Stimulated activated CD4-positive, alpha-beta T cell treated with anti-CD3 and anti-CD28 coated beads, Interleukin-1b, Interleukin-23, amount 100 ng/mL, for 4 hours (primary cell): ENCODE data around the gene KCTD15.
A peak's percentile ranks its signal among the peaks of the same experiment; 100 is the strongest.

Experiments
- DNase-seq, 2 donors: peaks; one replicate each; pipeline ENCODE4 v3.0.0-alpha.2; 2020; ENCODE audit warnings: low read depth in 2 of 2

KCTD15 gene, protein sequence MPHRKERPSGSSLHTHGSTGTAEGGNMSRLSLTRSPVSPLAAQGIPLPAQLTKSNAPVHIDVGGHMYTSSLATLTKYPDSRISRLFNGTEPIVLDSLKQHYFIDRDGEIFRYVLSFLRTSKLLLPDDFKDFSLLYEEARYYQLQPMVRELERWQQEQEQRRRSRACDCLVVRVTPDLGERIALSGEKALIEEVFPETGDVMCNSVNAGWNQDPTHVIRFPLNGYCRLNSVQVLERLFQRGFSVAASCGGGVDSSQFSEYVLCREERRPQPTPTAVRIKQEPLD

GRCh38 chr19:33796164-33796875 is at the start of gene KCTD15:
Gene KCTD15, plus strand, starts transcription at chr19:33796870. Its CDS starts 3,585 bp downstream, at chr19:33800455.
- DNase-seq, result peak in 1 of 2 donors; percentile 45

- DNase-seq, result no peak
Measured at GRCh38 chr19:33747273-33747672, 49.4 kb upstream of the KCTD15 start.

DNA sequence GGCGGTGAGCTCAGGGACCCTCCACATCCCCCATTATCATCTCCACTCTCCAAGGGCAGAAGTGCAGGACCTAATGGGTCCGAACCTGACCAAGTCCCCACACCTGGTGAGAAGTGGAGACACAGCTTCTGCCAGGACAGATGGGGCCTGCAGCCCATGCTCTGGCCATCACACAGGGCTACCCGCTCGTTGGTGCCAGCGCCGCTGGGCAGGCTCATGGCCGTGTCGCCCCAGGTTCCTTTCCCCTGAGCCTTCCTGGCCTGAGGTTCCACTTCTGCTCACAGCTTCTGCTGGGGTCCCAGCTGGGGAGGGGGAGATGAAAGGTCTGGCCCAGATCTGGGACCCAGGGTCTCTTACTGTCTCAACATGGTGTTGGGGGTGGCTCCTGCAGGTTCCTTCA is 48.4 kb upstream of the KCTD15 start:
- DNase-seq, result no peak

GRCh38 chr19:33749016-33749415 is 47.7 kb upstream of the KCTD15 start:
- no peak for DNase-seq

GRCh38 chr19:33749619-33750175 is 47.0 kb upstream of the KCTD15 start:
- no peak for DNase-seq

DNA sequence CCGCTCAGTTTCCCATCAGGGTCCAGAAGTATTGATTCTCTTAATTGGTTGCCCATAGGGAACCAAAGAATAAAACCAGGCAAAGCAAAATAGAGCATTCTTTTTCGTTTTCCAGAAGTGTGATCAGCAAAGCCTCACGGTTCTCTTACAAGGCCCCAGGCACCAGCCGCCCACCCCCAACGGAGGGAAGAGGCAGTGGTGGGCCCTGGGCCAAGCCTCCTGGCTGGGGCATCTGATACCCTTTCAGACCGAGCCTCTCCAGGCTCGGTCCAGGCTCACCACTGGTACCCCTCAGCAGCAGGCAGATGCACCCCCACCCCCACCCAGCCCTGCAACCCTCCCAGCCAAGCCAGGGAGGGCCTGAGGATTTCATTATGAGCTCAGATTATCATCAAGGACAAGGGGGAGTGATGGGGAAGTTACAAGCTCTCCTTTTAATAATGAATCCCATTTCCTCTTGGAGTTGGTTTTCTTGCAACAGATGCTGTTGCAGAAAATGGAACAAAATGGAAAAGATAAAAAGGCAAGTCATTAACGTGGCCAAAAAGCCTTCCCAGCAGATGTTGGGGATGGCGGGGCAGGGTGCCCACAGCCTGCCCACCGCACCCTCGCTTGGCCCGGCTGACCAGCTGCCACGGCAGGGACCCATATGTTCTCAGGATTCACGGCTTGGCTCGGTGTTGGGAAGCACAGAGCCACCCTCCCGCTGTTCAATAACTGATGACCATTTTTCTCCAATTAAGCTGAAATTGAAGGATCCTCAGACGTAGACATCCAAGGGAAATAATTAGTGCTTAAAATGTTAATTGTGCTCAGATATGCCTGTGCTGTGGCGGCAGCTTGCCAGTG is 45.9 kb upstream of the KCTD15 start:
- DNase-seq, result no peak

- DNase-seq, result no peak
Measured at GRCh38 chr19:33751436-33751770, 45.3 kb upstream of the KCTD15 start.

DNA sequence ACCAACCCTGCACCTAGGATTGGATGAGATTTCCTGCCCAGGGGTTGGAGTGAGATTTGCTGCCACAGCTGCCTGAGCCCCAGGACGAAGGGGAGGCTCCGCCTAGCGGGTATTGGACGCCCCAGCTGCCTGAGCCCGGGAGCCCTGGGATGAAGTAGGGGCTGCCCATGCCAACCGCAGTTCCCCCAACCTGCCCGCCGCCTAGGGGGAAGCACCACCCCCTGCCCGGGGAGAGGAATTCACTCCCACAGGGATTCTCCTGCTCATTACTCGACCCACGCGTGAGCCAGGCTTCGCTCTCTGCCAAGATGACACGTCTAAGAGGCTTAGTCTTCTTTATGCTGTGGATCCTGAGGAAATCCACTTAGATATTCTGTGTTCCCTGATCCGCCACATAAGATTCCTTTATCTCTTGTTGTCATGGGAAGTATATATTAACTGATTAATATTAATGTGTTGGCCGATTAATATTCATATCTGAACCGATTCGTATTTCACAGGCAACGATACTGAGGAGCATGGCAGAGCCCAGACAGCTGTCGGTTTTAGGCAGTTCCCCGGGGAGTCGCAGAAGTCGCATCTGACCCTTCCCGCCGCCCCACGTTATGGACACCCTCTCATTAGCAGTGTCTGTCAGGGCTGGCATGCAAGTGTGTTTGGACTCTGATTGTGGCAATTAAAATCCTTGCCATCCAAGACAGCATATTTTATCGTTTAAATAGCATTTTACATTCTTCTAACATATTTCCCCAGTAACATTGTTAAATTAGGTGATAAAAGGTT is 44.5 kb upstream of the KCTD15 start:
- DNase-seq, result no peak

DNA sequence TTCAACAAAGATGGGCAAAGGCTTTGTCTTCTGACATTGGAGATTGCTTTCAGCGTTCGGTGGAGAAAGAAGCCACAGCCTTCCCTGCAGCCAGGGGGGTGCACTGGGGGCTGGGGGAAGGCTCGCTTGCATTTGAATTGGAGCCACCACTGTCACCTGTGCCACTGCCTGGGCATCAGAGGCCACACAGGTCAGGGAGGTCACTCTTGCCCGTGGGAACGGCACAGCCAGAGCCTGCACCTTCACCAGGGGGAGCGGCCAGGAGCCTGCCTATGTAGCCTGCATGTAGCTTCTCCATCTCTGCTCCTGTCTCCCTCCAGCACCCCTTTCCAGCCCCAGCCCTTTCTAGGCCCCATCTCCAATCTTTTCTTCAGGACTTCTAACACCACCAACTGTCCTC is 43.7 kb upstream of the KCTD15 start:
- no peak for DNase-seq

GRCh38 chr19:33754361-33754760 is 42.3 kb upstream of the KCTD15 start:
- DNase-seq, result no peak

- DNase-seq, result no peak
Measured at GRCh38 chr19:33755099-33756035, 41.3 kb upstream of the KCTD15 start.

DNA sequence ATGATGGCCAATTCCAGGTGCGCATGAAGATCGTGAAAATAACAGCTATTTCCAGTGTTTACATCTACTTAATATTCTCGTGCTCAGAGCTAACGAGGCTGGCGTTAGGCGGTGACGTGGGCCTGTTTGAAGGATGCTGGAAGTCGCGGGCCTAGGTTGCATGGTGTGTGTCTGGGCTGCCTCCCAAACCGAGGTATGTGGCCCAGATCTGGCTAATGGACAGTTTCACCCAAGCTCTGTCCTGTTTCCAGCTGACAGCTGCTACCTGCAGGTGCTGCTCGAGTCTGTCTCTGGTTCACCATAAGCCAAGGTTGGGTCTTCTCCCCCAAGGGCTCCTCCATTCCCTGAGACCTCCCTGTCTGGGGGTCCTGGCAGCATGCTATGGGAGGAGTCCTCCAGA is 40.5 kb upstream of the KCTD15 start:
- no peak for DNase-seq

GRCh38 chr19:33758541-33759013 is 38.1 kb upstream of the KCTD15 start:
- DNase-seq, result no peak

DNA sequence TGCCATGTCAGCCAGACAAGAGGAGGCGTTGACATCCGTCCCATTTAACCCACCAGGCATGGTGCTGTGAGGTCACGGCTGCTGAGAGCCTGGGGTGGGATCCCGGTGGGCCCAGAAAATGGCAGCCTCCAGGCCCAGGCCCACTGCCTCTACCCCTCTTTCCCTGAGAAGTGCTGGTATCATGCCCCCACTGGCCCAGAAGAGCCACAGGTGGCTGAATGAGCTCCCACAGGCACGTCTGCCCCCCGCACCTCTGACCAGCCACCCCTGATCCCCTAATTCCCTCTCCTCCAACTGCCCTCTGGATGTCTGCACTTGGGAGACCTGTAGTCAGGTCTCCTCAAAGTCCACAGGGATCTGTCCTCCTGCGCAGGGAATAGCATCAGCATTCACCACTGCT is 37.3 kb upstream of the KCTD15 start:
- no peak for DNase-seq

DNA sequence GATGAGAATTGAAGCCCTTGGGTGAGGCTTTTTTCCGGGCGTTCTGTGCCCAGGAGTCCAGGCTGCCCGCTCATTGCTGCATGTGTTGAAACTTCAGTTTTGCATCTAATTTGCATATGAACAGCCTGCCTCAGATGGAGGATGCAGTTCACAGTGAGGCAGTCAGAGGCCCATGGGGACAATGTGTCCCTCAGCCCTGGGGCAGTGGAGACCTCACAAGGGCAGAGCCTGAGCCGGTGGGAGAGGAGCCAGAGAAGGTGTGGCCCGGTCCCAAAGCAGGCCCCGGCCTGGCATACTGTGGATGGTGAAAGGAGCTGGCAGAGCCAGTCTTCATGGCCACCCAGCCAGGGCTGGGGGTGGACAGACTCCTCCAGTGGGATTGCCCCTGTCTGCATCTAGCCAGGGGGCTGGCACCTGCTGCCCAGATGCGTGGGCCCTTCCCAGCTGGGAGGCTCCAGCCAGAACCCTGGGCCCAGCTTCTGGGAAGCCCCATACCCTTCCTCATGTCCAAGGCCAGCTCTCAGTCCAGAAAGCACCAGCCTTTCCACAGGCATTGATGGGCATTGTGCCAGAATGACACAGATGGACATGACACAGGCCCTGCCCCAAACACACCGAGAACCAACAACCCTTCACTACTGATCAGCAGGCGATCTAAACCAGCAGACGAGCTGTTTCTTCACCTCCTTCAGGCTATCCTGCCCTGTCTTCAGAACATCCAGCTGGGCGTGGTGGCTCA is 32.9 kb upstream of the KCTD15 start:
- DNase-seq, result no peak

- DNase-seq, result no peak
Measured at GRCh38 chr19:33766623-33767022, 30.0 kb upstream of the KCTD15 start.

DNA sequence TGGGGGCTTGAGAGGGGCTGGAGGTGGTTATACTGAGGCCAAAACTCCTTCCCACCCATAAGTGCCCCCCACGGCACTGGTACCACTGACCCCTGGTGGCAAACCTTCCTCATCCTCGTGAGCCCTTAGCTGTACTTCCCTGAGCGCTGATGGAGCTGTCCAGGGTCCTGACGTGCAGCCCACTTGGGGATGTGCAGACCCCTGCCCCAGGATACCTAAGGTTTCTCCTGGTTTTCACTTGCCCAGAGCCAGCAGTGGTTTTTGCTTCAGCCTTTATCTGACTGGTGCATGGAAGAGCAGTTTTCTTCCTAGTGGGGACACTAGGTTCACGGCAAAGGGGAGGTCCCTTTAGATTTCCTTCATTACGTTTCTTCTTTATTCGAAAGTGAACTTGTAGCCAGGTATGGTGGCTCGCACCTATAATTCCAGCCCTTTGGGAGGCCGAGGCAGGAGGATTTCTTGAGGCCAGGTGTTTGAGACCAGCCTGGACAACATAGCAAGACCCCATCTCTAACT is 28.7 kb upstream of the KCTD15 start:
- DNase-seq, result peak in 1 of 2 donors; percentile 26

DNA sequence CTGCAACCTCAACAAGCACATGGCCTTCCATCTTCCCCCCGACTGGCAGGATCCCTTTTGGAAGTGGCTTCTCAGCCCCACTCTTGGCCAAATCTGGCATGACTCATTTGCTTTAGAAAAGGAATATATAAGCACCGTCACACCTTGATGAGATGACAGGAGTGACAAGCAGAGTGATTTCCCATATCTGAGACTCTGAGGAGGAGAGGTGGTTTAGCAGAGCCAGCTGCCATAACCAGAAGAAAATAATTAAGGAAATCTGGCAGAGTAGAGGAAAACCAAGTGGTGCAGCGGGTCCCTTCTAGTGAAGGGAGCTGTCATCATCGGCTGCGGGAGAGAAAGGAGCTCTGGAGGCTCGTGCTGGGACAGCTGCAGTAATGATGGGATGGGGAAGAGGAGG is 27.5 kb upstream of the KCTD15 start:
- no peak for DNase-seq

GRCh38 chr19:33770107-33770506 is 26.6 kb upstream of the KCTD15 start:
- DNase-seq, result no peak
